GM12878 (cell line): ENCODE results near the gene LSM10. TPM values are rescaled to one million over a fixed set of nuclear protein-coding genes. Genes with fewer than 3 reads are reported as not detected.

Experiments used
- ATAC-seq: fragments of 200-7000 bp; cut with Tn5 transposase; 3 replicates; pipeline ENCODE4 v1.9.1; 2020; ENCODE audit warnings: mild to moderate bottlenecking, moderate library complexity
- BruUV-seq: library from RNA; stranded (reverse); fragments of 400-500 nt; replicated peaks from 2 replicates; lab custom pipeline; 2021; lab: Mats Ljungman, UMichigan
- CTCF ChIA-PET: fragments of 300-600 bp; sonication (Branson Sonifier 250); formaldehyde crosslinking; extraction: SDS; loops from one replicate; lab custom pipeline; 2021; ENCODE audit warnings: inconsistent platforms; lab: Yijun Ruan, JAX
- POLR2A ChIA-PET: fragments of 350-600 bp; formaldehyde crosslinking; extraction: SDS; loops from one replicate; lab custom pipeline; 2021; ENCODE audit warnings: inconsistent platforms; lab: Charles Lee
- RAD21 ChIA-PET: fragments of 300-600 bp; sonication (Branson Sonifier 250); formaldehyde crosslinking; loops from one replicate; lab custom pipeline; 2023; ENCODE audit warnings: antibody characterized with exemption; ENCODE audit not compliant: unreplicated experiment; lab: Charles Lee
- SMC1A ChIA-PET: fragments of 300-600 bp; sonication (Branson Sonifier 250); formaldehyde crosslinking; loops from one replicate; lab custom pipeline; 2023; ENCODE audit not compliant: unreplicated experiment, uncharacterized antibody; lab: Charles Lee
- DNase-seq: peaks from one replicate; pipeline ENCODE4 v3.0.0-alpha.2; 2011; ENCODE audit warnings: low read depth, low spot score
- FAIRE-seq: peaks from 3 replicates; lab custom pipeline; 2011; peaks lifted over from hg19 to GRCh38; lab: Jason Lieb, UNC
- H2AFZ ChIP-seq: 2 replicates; pipeline ENCODE4 v1.6.0; 2011; ENCODE audit warnings: low read depth, low read length, control low read depth; ENCODE audit not compliant: control insufficient read depth
- H3K27ac ChIP-seq: 2 replicates; pipeline ENCODE4 v1.5.1; 2011; ENCODE audit warnings: control low read depth; ENCODE audit not compliant: control insufficient read depth, insufficient read depth
- H3K27me3 ChIP-seq, 2 experiments: replicated peaks in 1 of 2; 2 replicates each; pipeline versions ENCODE4 v1.6.0 to v1.6.1; 2011; ENCODE audit warnings: low read length in 1 of 2; ENCODE audit not compliant: control insufficient read depth in 2 of 2, insufficient read depth in 2 of 2
- H3K36me3 ChIP-seq, 2 experiments: 2 replicates each; pipeline ENCODE4 v1.5.1; 2011; ENCODE audit warnings: low read length in 1 of 2; ENCODE audit not compliant: control insufficient read depth in 2 of 2, insufficient read depth in 2 of 2
- H3K4me1 ChIP-seq: 2 replicates; pipeline ENCODE4 v1.6.1; 2011; ENCODE audit warnings: mild to moderate bottlenecking, low read length, moderate library complexity, mixed read lengths; ENCODE audit not compliant: control insufficient read depth, insufficient read depth
- H3K4me2 ChIP-seq: 2 replicates; pipeline ENCODE4 v1.6.0; 2011; ENCODE audit warnings: control low read depth; ENCODE audit not compliant: control insufficient read depth, insufficient read depth
- H3K4me3 ChIP-seq: fragments of 200-600 bp; sonication (generic); 2 replicates; pipeline ENCODE4 v1.5.1; 2016
- H3K79me2 ChIP-seq: 2 replicates; pipeline ENCODE4 v1.6.0; 2011; ENCODE audit warnings: low read length; ENCODE audit not compliant: control insufficient read depth, insufficient read depth
- H3K9ac ChIP-seq: 2 replicates; pipeline ENCODE4 v1.8.0; 2011; ENCODE audit warnings: low read length, control low read depth, mixed read lengths; ENCODE audit not compliant: control insufficient read depth, insufficient read depth
- H3K9me3 ChIP-seq: replicated peaks from 3 replicates; pipeline ENCODE4 v1.5.1; 2011; ENCODE audit warnings: mild to moderate bottlenecking, low read length; ENCODE audit not compliant: control insufficient read depth, insufficient read depth
- H4K20me1 ChIP-seq: 2 replicates; pipeline ENCODE4 v1.6.0; 2011; ENCODE audit not compliant: control insufficient read depth, insufficient read depth
- EED ChIP-seq: sonication (generic); IDR thresholded peaks from 2 replicates; pipeline ENCODE4 v1.6.1; 2016; ENCODE audit warnings: antibody characterized with exemption, low read depth
- PRDM15 ChIP-seq: fragments of 450-650 bp; formaldehyde crosslinking; IDR thresholded peaks from 2 replicates; pipeline ENCODE4 v1.4.0; 2020; ENCODE audit warnings: mild to moderate bottlenecking, moderate library complexity
- RAD51 ChIP-seq: fragments of 450-650 bp; IDR thresholded peaks from 2 replicates; pipeline ENCODE4 v1.6.1; 2016; ENCODE audit warnings: moderate library complexity, mild to moderate bottlenecking, inconsistent platforms
- RELA ChIP-seq: fragments of 450-650 bp; IDR thresholded peaks from 2 replicates; pipeline ENCODE4 v1.8.0; 2014; ENCODE audit warnings: borderline replicate concordance; ENCODE audit not compliant: partially characterized antibody
- SREBF1 ChIP-seq: IDR thresholded peaks from 2 replicates; pipeline ENCODE4 v1.6.1; 2012; ENCODE audit warnings: mild to moderate bottlenecking, low read length
- STAT3 ChIP-seq: IDR thresholded peaks from 2 replicates; pipeline ENCODE4 v1.6.1; 2011; ENCODE audit warnings: low read depth, low read length, improper control_type of control experiment
- SUPT20H ChIP-seq: IDR thresholded peaks from 2 replicates; pipeline ENCODE4 v1.6.1; 2011; ENCODE audit warnings: low read depth, mild to moderate bottlenecking, low read length, moderate library complexity, borderline replicate concordance; ENCODE audit not compliant: control insufficient read depth
- WGBS: methylation state at CpG from one replicate; pipeline ENCODE4 v1.1.6; 2016; ENCODE audit warnings: low lambda C conversion rate; ENCODE audit not compliant: insufficient replicate concordance, insufficient coverage; ENCODE audit errors: missing lambda C conversion rate; 5-methylcytosine and 5-hydroxymethylcytosine counted together
- in situ Hi-C: fragments of 300-500 bp; cut with MboI; formaldehyde crosslinking; loops from 9 replicates; pipeline ENCODE4 v1.14.3; 2018; ENCODE audit warnings: mixed read lengths
- intact Hi-C: fragments of 100-400 bp; cut with micrococcal nuclease; formaldehyde crosslinking; loops from one replicate; pipeline ENCODE4 v1.14.2; 2022; ENCODE audit not compliant: unreplicated experiment
- polyA plus RNA-seq, 11 experiments: library from polyadenylated mRNA; depleted of rRNA in 4 of 11; unstranded in 6 of 11; stranded (reverse) in 5 of 11; fragments of >200 nt; fragmentation: Nextera tagmentation in 4 of 11; fragmentation: Illumina TruSeq in 1 of 11; extraction: Ambion mirVana in 4 of 11; extraction: Trizol in 1 of 11; gene quantifications; 1 replicate in 1 of 11; 2 replicates in 10 of 11; pipeline versions ENCODE4 v1.2.1 to v1.2.3, GENCODE V29; 2011 to 2016; ENCODE audit warnings: inconsistent platforms in 2 of 11, missing spikeins in 2 of 11, low read depth in 1 of 11
- total RNA-seq, 4 experiments: library from RNA; depleted of rRNA in 3 of 4; stranded (reverse); fragments of >200 nt in 3 of 4; fragmentation: Illumina TruSeq in 1 of 4; extraction: Trizol in 1 of 4; gene quantifications; 2 replicates each; pipeline versions ENCODE4 v1.2.1 to v1.2.3, GENCODE V29; 2013 to 2021
- TF ChIP-seq, protein P1 (sequence below): fragments of 450-650 bp; IDR thresholded peaks from 2 replicates; pipeline ENCODE4 v1.6.1; 2018; ENCODE audit warnings: borderline replicate concordance, mild to moderate bottlenecking; ENCODE audit not compliant: partially characterized antibody
- TF ChIP-seq, protein P2 (sequence below): IDR thresholded peaks from 2 replicates; pipeline ENCODE4 v1.6.1; 2011; ENCODE audit warnings: low read depth, mild to moderate bottlenecking, low read length, moderate library complexity, borderline replicate concordance; ENCODE audit errors: extremely low read depth
- TF ChIP-seq, protein P3 (sequence below): IDR thresholded peaks from 2 replicates; pipeline ENCODE4 v1.6.1; 2012; ENCODE audit warnings: low read length, inconsistent platforms
- TF ChIP-seq, protein P4 (sequence below): IDR thresholded peaks from 2 replicates; pipeline ENCODE4 v1.6.1; 2011; ENCODE audit warnings: mild to moderate bottlenecking, low read depth, low read length, moderate library complexity; ENCODE audit not compliant: insufficient replicate concordance

LSM10 gene
- total and polyA plus RNA-seq, 10 of the 15 experiments (the other 5 are each of a cell fraction or from before 2014, with no cell fraction given) = 13.1 to 103 (median 57.5) TPM

DNA sequence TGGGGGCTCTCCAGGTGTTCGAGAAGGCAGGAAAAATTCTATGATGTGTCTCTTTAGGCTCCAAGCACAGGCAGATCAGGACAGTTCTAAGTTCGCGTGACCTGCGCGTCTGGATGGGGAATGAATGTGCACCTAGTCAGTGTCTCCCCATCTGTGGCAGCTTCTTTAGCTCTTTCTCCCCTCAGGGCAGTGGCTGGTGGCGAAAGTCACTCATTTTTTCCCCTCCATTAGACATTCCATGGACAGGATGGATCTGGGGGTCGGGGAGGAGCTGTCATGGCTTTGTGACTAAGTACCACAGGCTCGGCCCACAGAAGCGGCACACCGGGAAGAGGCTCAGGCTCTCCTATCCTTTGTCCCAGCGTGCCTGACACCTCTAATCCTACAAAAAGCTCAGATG is 43.2 kb downstream of the LSM10 start:
- DNase-seq (no peak), FAIRE-seq (no peak), ATAC-seq (no peak)
- peaks cover 25% of the 10 kb centered on the region for H3K4me1 ChIP-seq
- no peak overlapping the region for H3K4me3 ChIP-seq
- no peak overlapping the region for H3K27ac ChIP-seq
- H2AFZ ChIP-seq = no peak overlapping the region
- no peaks in the 10 kb centered on the region for H3K9me3 ChIP-seq
- WGBS = 80% methylated on average over 11 of the region's 11 CpGs
- no peak overlapping the region for H3K4me2 ChIP-seq
- H3K27me3 ChIP-seq = no peaks in the 10 kb centered on the region
- SMC1A ChIA-PET = interaction anchor here (2.0 kb wide), 1 partner anchor 14 kb away, joined by 5 read pairs; no protein-coding TSS in a partner anchor
- in situ Hi-C loops = no loop called here
- POLR2A ChIA-PET = no interaction called here
- intact Hi-C loops = no loop called here
- CTCF ChIA-PET = interaction anchor here (0.5 to 1.0 kb wide), 2 partner anchors 12 kb away, joined by 3 read pairs; no protein-coding TSS in a partner anchor
- no peak overlapping the region for H3K9ac ChIP-seq
- H3K36me3 ChIP-seq = peaks cover 11 to 22% of the 10 kb centered on the region in 2 experiments
- H4K20me1 ChIP-seq = no peaks in the 10 kb centered on the region
- RAD21 ChIA-PET = no interaction called here
- no peaks in the 10 kb centered on the region; the same call in 1 of the 2 replicates for H3K79me2 ChIP-seq
- no TSS peak for BruUV-seq
- TF ChIP-seq, protein P1, sequence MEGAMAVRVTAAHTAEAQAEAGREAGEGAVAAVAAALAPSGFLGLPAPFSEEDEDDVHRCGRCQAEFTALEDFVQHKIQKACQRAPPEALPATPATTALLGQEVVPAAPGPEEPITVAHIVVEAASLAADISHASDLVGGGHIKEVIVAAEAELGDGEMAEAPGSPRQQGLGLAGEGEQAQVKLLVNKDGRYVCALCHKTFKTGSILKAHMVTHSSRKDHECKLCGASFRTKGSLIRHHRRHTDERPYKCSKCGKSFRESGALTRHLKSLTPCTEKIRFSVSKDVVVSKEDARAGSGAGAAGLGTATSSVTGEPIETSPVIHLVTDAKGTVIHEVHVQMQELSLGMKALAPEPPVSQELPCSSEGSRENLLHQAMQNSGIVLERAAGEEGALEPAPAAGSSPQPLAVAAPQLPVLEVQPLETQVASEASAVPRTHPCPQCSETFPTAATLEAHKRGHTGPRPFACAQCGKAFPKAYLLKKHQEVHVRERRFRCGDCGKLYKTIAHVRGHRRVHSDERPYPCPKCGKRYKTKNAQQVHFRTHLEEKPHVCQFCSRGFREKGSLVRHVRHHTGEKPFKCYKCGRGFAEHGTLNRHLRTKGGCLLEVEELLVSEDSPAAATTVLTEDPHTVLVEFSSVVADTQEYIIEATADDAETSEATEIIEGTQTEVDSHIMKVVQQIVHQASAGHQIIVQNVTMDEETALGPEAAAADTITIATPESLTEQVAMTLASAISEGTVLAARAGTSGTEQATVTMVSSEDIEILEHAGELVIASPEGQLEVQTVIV = no peak
- TF ChIP-seq EED (no peak), RELA (no peak), SREBF1 (no peak), PRDM15 (CRISPR knock-in tag) (no peak), RAD51 (no peak), SUPT20H (no peak), STAT3 (no peak)
- TF ChIP-seq, protein P2, sequence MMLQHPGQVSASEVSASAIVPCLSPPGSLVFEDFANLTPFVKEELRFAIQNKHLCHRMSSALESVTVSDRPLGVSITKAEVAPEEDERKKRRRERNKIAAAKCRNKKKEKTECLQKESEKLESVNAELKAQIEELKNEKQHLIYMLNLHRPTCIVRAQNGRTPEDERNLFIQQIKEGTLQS = no peak
- TF ChIP-seq, protein P3, sequence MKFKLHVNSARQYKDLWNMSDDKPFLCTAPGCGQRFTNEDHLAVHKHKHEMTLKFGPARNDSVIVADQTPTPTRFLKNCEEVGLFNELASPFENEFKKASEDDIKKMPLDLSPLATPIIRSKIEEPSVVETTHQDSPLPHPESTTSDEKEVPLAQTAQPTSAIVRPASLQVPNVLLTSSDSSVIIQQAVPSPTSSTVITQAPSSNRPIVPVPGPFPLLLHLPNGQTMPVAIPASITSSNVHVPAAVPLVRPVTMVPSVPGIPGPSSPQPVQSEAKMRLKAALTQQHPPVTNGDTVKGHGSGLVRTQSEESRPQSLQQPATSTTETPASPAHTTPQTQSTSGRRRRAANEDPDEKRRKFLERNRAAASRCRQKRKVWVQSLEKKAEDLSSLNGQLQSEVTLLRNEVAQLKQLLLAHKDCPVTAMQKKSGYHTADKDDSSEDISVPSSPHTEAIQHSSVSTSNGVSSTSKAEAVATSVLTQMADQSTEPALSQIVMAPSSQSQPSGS = no peak
- TF ChIP-seq, protein P4, sequence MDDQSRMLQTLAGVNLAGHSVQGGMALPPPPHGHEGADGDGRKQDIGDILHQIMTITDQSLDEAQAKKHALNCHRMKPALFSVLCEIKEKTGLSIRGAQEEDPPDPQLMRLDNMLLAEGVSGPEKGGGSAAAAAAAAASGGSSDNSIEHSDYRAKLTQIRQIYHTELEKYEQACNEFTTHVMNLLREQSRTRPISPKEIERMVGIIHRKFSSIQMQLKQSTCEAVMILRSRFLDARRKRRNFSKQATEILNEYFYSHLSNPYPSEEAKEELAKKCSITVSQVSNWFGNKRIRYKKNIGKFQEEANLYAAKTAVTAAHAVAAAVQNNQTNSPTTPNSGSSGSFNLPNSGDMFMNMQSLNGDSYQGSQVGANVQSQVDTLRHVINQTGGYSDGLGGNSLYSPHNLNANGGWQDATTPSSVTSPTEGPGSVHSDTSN = no peak
